HG02571 (cell line): ENCODE data around the gene RRP9.

Source experiments
- ATAC-seq: cut with Tn5 transposase; IDR thresholded peaks from one replicate; pipeline ENCODE4 v1.9.1; 2021; ENCODE audit warnings: mild to moderate bottlenecking, moderate library complexity; ENCODE audit not compliant: unreplicated experiment

Gene RRP9

GRCh38 chr3:51974277-51974962 is 32.7 kb upstream of the RRP9 start:
- peak; percentile 8 for ATAC-seq

GRCh38 chr3:51971350-51971749 is 29.6 kb upstream of the RRP9 start:
- no peak for ATAC-seq

- no peak for ATAC-seq
Observed at GRCh38 chr3:51970606-51971300, 29.0 kb upstream of the RRP9 start.

GRCh38 chr3:51969841-51970240 is 28.1 kb upstream of the RRP9 start:
- ATAC-seq, result no peak

- no peak for ATAC-seq
Observed at GRCh38 chr3:51968883-51969678, 27.4 kb upstream of the RRP9 start.

- ATAC-seq, result no peak
Observed at GRCh38 chr3:51968170-51968775, 26.6 kb upstream of the RRP9 start.

- peak; percentile 48 for ATAC-seq
Observed at GRCh38 chr3:51967384-51968169, 25.9 kb upstream of the RRP9 start, which contains the start of gene PCBP4. Gene PCBP4 (minus strand): TSS chr3:51967454. CDS start chr3:51961240, 6,214 bp downstream.

- no peak for ATAC-seq
Observed at GRCh38 chr3:51966922-51967383, 25.2 kb upstream of the RRP9 start.

- ATAC-seq, result no peak
Observed at GRCh38 chr3:51966486-51966885, 24.8 kb upstream of the RRP9 start.

GRCh38 chr3:51966016-51966415 is 24.3 kb upstream of the RRP9 start:
- no peak for ATAC-seq

GRCh38 chr3:51964521-51964920 is 22.8 kb upstream of the RRP9 start:
- ATAC-seq, result no peak

GRCh38 chr3:51963951-51964451 is 22.3 kb upstream of the RRP9 start:
- no peak for ATAC-seq

- no peak for ATAC-seq
Observed at GRCh38 chr3:51962854-51963530, 21.3 kb upstream of the RRP9 start.

GRCh38 chr3:51961602-51962569 is 20.2 kb upstream of the RRP9 start:
- no peak for ATAC-seq

- ATAC-seq, result no peak
Observed at GRCh38 chr3:51961011-51961410, 19.3 kb upstream of the RRP9 start.

GRCh38 chr3:51960386-51960785 is 18.7 kb upstream of the RRP9 start:
- ATAC-seq, result no peak

GRCh38 chr3:51959651-51960050 is 17.9 kb upstream of the RRP9 start:
- no peak for ATAC-seq
